ENCODE measurements around the gene LYZ. TPM values are rescaled to one million over a fixed set of nuclear protein-coding genes. Genes with fewer than 3 reads are reported as not detected.

Gene LYZ
- total and polyA plus RNA-seq, 2 donors: 233 to 311 TPM

DNA sequence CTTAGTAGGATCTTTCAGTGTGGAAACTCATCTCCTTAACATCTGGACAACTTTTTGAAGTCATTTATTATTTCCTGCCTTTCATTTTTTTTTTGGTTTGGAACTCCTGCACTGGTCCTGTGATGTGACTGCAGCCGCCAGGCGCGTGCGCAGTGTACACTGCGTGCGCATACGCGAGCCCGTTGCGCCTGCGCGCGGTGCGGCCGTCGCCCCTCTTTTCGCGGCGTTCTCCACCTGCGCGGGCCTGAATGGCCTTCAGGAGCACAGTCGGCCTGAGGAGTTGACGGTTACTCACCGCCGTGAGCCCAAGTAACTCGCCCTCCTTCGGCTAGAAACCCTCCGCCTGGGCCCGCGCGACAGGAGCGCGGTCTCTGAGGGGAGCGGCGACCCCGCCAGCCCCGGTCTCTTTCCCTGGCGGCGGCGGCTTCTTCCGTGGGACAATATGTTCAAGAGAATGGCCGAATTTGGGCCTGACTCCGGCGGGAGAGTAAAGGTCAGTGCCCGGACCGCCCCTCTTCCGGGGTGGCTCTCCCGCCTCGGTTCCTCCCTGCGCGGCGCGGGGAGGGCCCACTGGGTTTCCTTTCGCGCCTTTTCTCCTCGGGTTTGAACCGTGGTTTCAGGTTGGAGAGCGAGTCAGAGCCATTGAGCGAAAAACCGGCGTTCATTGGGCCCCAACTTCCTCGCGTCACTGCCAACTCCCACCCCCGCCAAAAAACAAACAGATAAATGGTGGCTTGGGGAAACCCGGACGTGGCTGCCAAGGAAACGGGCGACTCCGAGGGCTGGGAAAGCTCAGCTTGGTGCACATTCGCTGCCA lies 11.6 kb downstream of the LYZ start, which contains the start of gene YEATS4:
YEATS4 (plus strand) TSS at position 213 of the 817 bp plus-strand sequence; CDS start at position 443, 230 bp downstream.
- peaks cover 0 to 2% of the 10 kb centered on the region in 2 donors for H3K9me3 ChIP-seq (ENCODE audit: control insufficient read depth in 2 of 2, insufficient read depth in 1 of 2, low read length in 1 of 2)
- DNase-seq (ENCODE audit: low read depth in 6 of 9, low spot score in 9 of 9): peak; percentile 74 to 94 (median 88)
- under 1% methylated on average over 70 of the region's 70 CpGs for WGBS
- peak within 1 kb of the TSS; percentile 80 to 98 for H3K27ac ChIP-seq (ENCODE audit: low read depth in 1 of 2, low read length in 1 of 2)
- no peaks in the 10 kb centered on the region for H3K27me3 ChIP-seq (ENCODE audit: control insufficient read depth in 2 of 2, insufficient read depth in 1 of 2, low read length in 1 of 2)
- H3K4me1 ChIP-seq (ENCODE audit: control insufficient read depth in 2 of 2, insufficient read depth in 2 of 2, low read length in 2 of 2): peaks cover 9 to 12% of the 10 kb centered on the region in 2 donors
- peak within 1 kb of the TSS; percentile 75 to 96 for H3K4me3 ChIP-seq (ENCODE audit: low read length in 2 of 2)
- peaks cover 0 to 7% of the 10 kb centered on the region in 2 donors for H3K36me3 ChIP-seq (ENCODE audit: control insufficient read depth in 2 of 2, insufficient read depth in 2 of 2, low read length in 1 of 2)

- Histone ChIP-seq H3K36me3 (ENCODE audit: control insufficient read depth in 2 of 2, insufficient read depth in 2 of 2, low read length in 1 of 2) (peaks cover 0 to 7% of the 10 kb centered on the region in 2 donors), H3K27ac (ENCODE audit: low read depth in 1 of 2, low read length in 1 of 2) (peak overlapping the region; percentile 66 to 98), H3K9me3 (ENCODE audit: control insufficient read depth in 2 of 2, insufficient read depth in 1 of 2, low read length in 1 of 2) (peaks cover 0 to 2% of the 10 kb centered on the region in 2 donors), H3K4me3 (ENCODE audit: low read length in 2 of 2) (peak overlapping the region; percentile 75 to 96), H3K27me3 (ENCODE audit: control insufficient read depth in 2 of 2, insufficient read depth in 1 of 2, low read length in 1 of 2) (no peaks in the 10 kb centered on the region), H3K4me1 (ENCODE audit: control insufficient read depth in 2 of 2, insufficient read depth in 2 of 2, low read length in 2 of 2) (peaks cover 9 to 12% of the 10 kb centered on the region in 2 donors)
- WGBS: 6% methylated on average over 10 of the region's 10 CpGs
- DNase-seq (ENCODE audit: low read depth in 6 of 9, low spot score in 9 of 9): no peak
Observed at GRCh38 chr12:69360348-69360672, 12.1 kb downstream of the LYZ start.

DNA sequence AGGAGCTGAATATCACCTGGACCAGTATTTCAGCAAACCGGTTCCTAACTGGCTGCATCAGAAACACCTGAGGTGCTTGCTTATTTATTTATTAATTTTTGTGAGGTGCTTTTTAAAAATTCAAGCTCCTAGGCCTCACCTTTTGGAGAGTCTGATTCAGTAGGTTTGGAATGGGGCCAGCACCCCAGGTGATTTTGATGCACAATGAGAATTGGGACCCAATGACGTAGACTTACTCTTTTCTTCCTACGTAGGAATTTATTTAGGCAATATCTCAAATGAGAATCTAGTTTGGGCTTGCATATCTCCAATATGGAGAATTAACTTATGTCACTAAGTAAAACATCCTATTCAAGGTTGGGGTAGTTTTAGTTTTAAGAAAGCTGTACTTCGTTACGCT lies 18.6 kb downstream of the LYZ start:
- H3K4me1 ChIP-seq (ENCODE audit: control insufficient read depth in 2 of 2, insufficient read depth in 2 of 2, low read length in 2 of 2): no peaks in the 10 kb centered on the region
- H3K4me3 ChIP-seq (ENCODE audit: low read length in 2 of 2): no peak overlapping the region
- H3K27me3 ChIP-seq (ENCODE audit: control insufficient read depth in 2 of 2, insufficient read depth in 1 of 2, low read length in 1 of 2): no peaks in the 10 kb centered on the region
- H3K27ac ChIP-seq (ENCODE audit: low read depth in 1 of 2, low read length in 1 of 2): no peak overlapping the region
- H3K9me3 ChIP-seq (ENCODE audit: control insufficient read depth in 2 of 2, insufficient read depth in 1 of 2, low read length in 1 of 2): no peaks in the 10 kb centered on the region
- peaks cover 4 to 56% of the 10 kb centered on the region in 2 donors for H3K36me3 ChIP-seq (ENCODE audit: control insufficient read depth in 2 of 2, insufficient read depth in 2 of 2, low read length in 1 of 2)
- 96% methylated on average over 5 of the region's 5 CpGs for WGBS
- DNase-seq (ENCODE audit: low read depth in 6 of 9, low spot score in 9 of 9): no peak

- H3K4me1 ChIP-seq (ENCODE audit: control insufficient read depth in 2 of 2, insufficient read depth in 2 of 2, low read length in 2 of 2): no peaks in the 10 kb centered on the region
- no peak overlapping the region for H3K4me3 ChIP-seq (ENCODE audit: low read length in 2 of 2)
- no peak overlapping the region for H3K27ac ChIP-seq (ENCODE audit: low read depth in 1 of 2, low read length in 1 of 2)
- peaks cover 6 to 65% of the 10 kb centered on the region in 2 donors for H3K36me3 ChIP-seq (ENCODE audit: control insufficient read depth in 2 of 2, insufficient read depth in 2 of 2, low read length in 1 of 2)
- WGBS: 99% methylated on average over 1 of the region's 1 CpG
- no peak for DNase-seq (ENCODE audit: low read depth in 6 of 9, low spot score in 9 of 9)
- H3K9me3 ChIP-seq (ENCODE audit: control insufficient read depth in 2 of 2, insufficient read depth in 1 of 2, low read length in 1 of 2): no peaks in the 10 kb centered on the region
- H3K27me3 ChIP-seq (ENCODE audit: control insufficient read depth in 2 of 2, insufficient read depth in 1 of 2, low read length in 1 of 2): no peaks in the 10 kb centered on the region
Observed at GRCh38 chr12:69368171-69368570, 20.0 kb downstream of the LYZ start.

GRCh38 chr12:69383074-69383473 lies 34.9 kb downstream of the LYZ start:
- H3K9me3 ChIP-seq (ENCODE audit: control insufficient read depth in 2 of 2, insufficient read depth in 1 of 2, low read length in 1 of 2): no peaks in the 10 kb centered on the region
- H3K27ac ChIP-seq (ENCODE audit: low read depth in 1 of 2, low read length in 1 of 2): no peak overlapping the region
- no peak for DNase-seq (ENCODE audit: low read depth in 6 of 9, low spot score in 9 of 9)
- WGBS: 94% methylated on average over 1 of the region's 1 CpG
- H3K4me1 ChIP-seq (ENCODE audit: control insufficient read depth in 2 of 2, insufficient read depth in 2 of 2, low read length in 2 of 2): no peaks in the 10 kb centered on the region
- H3K27me3 ChIP-seq (ENCODE audit: control insufficient read depth in 2 of 2, insufficient read depth in 1 of 2, low read length in 1 of 2): no peaks in the 10 kb centered on the region
- peaks cover 10 to 37% of the 10 kb centered on the region in 2 donors for H3K36me3 ChIP-seq (ENCODE audit: control insufficient read depth in 2 of 2, insufficient read depth in 2 of 2, low read length in 1 of 2)
- H3K4me3 ChIP-seq (ENCODE audit: low read length in 2 of 2): no peak overlapping the region

DNA sequence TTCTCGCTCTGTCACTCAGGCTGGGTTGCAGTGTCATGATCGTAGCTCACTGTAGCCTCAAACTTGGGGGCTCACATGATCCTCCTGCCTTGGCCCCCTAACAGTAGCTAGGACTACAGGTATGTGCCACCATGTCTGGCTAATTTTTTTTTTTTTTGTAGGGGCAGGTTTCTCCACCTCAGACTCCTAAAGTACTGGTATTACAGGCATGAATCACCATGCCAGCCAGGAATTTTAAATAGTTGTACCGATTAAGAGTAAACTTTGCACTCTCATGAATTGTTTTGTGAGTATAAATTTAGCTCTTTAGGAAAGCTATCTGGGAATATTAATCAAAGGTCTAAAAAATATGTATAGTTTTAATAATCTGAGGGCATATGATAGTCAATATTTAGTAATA lies 36.9 kb downstream of the LYZ start:
- H3K4me3 ChIP-seq (ENCODE audit: low read length in 2 of 2): no peak overlapping the region
- 98% methylated on average over 3 of the region's 3 CpGs for WGBS
- no peaks in the 10 kb centered on the region for H3K4me1 ChIP-seq (ENCODE audit: control insufficient read depth in 2 of 2, insufficient read depth in 2 of 2, low read length in 2 of 2)
- H3K9me3 ChIP-seq (ENCODE audit: control insufficient read depth in 2 of 2, insufficient read depth in 1 of 2, low read length in 1 of 2): no peaks in the 10 kb centered on the region
- H3K27ac ChIP-seq (ENCODE audit: low read depth in 1 of 2, low read length in 1 of 2): no peak overlapping the region
- H3K27me3 ChIP-seq (ENCODE audit: control insufficient read depth in 2 of 2, insufficient read depth in 1 of 2, low read length in 1 of 2): no peaks in the 10 kb centered on the region
- peaks cover 9 to 35% of the 10 kb centered on the region in 2 donors for H3K36me3 ChIP-seq (ENCODE audit: control insufficient read depth in 2 of 2, insufficient read depth in 2 of 2, low read length in 1 of 2)
- no peak for DNase-seq (ENCODE audit: low read depth in 6 of 9, low spot score in 9 of 9)

GRCh38 chr12:69386921-69387320 lies 38.7 kb downstream of the LYZ start:
- Histone ChIP-seq H3K36me3 (ENCODE audit: control insufficient read depth in 2 of 2, insufficient read depth in 2 of 2, low read length in 1 of 2) (peaks cover 15 to 37% of the 10 kb centered on the region in 2 donors), H3K4me1 (ENCODE audit: control insufficient read depth in 2 of 2, insufficient read depth in 2 of 2, low read length in 2 of 2) (no peaks in the 10 kb centered on the region), H3K27me3 (ENCODE audit: control insufficient read depth in 2 of 2, insufficient read depth in 1 of 2, low read length in 1 of 2) (no peaks in the 10 kb centered on the region), H3K9me3 (ENCODE audit: control insufficient read depth in 2 of 2, insufficient read depth in 1 of 2, low read length in 1 of 2) (no peaks in the 10 kb centered on the region), H3K27ac (ENCODE audit: low read depth in 1 of 2, low read length in 1 of 2) (no peak overlapping the region), H3K4me3 (ENCODE audit: low read length in 2 of 2) (no peak overlapping the region)
- 96% methylated on average over 2 of the region's 2 CpGs for WGBS
- DNase-seq (ENCODE audit: low read depth in 6 of 9, low spot score in 9 of 9): no peak

DNA sequence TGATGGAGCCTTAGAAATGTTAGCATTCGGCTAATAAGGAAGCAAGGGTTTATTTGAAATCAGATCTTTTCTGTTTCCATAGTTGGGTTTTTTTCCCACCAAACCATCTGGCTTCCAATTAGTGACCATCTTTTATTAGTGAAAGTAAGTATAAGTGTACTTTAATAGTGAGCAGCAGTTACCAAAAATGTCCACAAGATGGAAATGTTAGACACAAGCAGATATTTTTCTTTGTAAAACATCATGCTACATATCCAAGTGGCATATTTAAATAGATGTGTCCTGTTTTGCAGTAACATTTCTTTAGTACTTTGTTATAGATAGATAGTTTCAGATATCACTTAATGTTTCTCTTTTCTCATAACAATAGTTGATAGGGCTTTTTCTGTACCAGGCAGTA lies 40.2 kb downstream of the LYZ start:
- Histone ChIP-seq H3K9me3 (ENCODE audit: control insufficient read depth in 2 of 2, insufficient read depth in 1 of 2, low read length in 1 of 2) (no peaks in the 10 kb centered on the region), H3K4me1 (ENCODE audit: control insufficient read depth in 2 of 2, insufficient read depth in 2 of 2, low read length in 2 of 2) (no peaks in the 10 kb centered on the region), H3K27me3 (ENCODE audit: control insufficient read depth in 2 of 2, insufficient read depth in 1 of 2, low read length in 1 of 2) (no peaks in the 10 kb centered on the region), H3K36me3 (ENCODE audit: control insufficient read depth in 2 of 2, insufficient read depth in 2 of 2, low read length in 1 of 2) (peaks cover 8 to 27% of the 10 kb centered on the region in 2 donors), H3K4me3 (ENCODE audit: low read length in 2 of 2) (no peak overlapping the region), H3K27ac (ENCODE audit: low read depth in 1 of 2, low read length in 1 of 2) (no peak overlapping the region)
- WGBS: 99% methylated on average over 1 of the region's 1 CpG
- DNase-seq (ENCODE audit: low read depth in 6 of 9, low spot score in 9 of 9): peak in 2 of 9 donors; percentile 2 to 22

GRCh38 chr12:69389831-69390230 lies 41.6 kb downstream of the LYZ start:
- 91% methylated on average over 1 of the region's 1 CpG for WGBS
- peaks cover 8 to 27% of the 10 kb centered on the region in 2 donors for H3K36me3 ChIP-seq (ENCODE audit: control insufficient read depth in 2 of 2, insufficient read depth in 2 of 2, low read length in 1 of 2)
- H3K4me3 ChIP-seq (ENCODE audit: low read length in 2 of 2): no peak overlapping the region
- no peaks in the 10 kb centered on the region for H3K4me1 ChIP-seq (ENCODE audit: control insufficient read depth in 2 of 2, insufficient read depth in 2 of 2, low read length in 2 of 2)
- H3K27me3 ChIP-seq (ENCODE audit: control insufficient read depth in 2 of 2, insufficient read depth in 1 of 2, low read length in 1 of 2): no peaks in the 10 kb centered on the region
- H3K27ac ChIP-seq (ENCODE audit: low read depth in 1 of 2, low read length in 1 of 2): no peak overlapping the region
- no peak for DNase-seq (ENCODE audit: low read depth in 6 of 9, low spot score in 9 of 9)
- no peaks in the 10 kb centered on the region for H3K9me3 ChIP-seq (ENCODE audit: control insufficient read depth in 2 of 2, insufficient read depth in 1 of 2, low read length in 1 of 2)

Data from thymus (tissue), 11 donors.